NCI-H1105 (cell line): ENCODE data around the gene COPS2.
"Not testable (repeated sequence)": the region's sequence is repeated elsewhere in the genome, so short reads cannot be mapped to it uniquely, and the experiment has no call there.

Experiments used
- DNase-seq: peaks from one replicate; lab custom pipeline; 2025; lab: John Stamatoyannopoulos, UW

COPS2 gene

GRCh38 chr15:49155110-49155833 is at the start of gene COPS2:
Gene COPS2 (minus strand): TSS chr15:49155599. CDS start chr15:49155578, 21 bp downstream.
- DNase-seq: peak; percentile 82

- DNase-seq: no peak
Observed at GRCh38 chr15:49200347-49200746, 44.9 kb upstream of the COPS2 start.

GRCh38 chr15:49199666-49200065 is 44.3 kb upstream of the COPS2 start:
- DNase-seq: no peak

GRCh38 chr15:49196856-49197255 is 41.5 kb upstream of the COPS2 start:
- DNase-seq: no peak

DNA sequence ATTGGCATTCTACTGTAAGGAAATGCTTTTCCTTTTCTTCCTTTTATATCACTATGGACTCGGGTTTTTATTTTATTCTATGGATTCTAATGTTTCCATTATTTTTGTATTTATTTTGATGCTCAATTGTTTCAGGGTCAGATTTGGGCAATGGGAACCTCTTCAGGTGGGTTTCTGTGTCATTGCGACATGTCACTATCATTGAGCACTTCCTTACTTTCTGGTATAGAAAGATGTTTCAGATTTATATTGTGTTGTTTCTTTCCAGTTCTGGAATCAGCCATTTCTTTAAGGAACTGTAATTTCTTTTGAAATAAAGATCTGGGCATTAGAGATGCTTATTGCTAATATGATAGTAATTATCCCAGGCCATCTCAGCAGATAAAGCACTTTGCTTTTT is 36.5 kb upstream of the COPS2 start:
- no peak for DNase-seq

DNA sequence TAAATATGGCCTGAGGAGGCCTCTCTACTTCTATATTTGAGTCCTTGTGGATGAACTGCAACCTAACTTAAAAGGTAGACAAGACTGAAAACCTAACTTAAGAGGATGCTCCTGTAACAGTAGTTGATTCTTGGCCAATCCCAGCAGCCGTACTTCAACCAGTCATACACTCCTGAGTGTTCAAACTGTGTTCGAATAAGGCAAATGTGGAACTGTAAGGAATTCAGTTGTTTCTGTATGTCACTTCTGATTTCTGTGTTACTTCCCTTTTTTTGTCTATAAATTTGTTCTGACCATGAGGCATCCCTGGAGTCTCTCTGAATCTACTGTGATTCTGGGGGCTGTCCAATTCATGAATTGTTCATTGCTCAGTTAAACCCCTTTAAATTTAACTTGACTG is 35.2 kb upstream of the COPS2 start:
- DNase-seq: no peak

GRCh38 chr15:49189631-49190030 is 34.2 kb upstream of the COPS2 start:
- no peak for DNase-seq

DNA sequence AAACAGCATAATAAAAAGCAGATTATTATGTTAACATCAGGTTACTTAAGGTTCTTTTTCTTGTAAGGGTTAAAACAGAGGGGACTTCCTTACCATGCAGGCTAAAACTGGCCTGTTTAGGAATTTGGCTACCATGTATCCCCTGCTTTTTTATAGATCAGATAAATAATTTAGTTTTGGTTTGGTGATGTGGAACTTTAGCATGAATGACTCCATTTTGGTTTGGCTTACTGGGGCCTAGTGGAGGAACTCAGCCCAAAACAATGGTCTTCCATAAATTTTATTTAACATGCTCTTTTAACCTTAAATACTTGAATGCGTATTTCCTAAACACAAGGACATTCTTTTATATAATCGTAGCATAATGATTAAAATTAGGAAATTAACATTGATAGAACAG is 33.5 kb upstream of the COPS2 start:
- DNase-seq: no peak

DNA sequence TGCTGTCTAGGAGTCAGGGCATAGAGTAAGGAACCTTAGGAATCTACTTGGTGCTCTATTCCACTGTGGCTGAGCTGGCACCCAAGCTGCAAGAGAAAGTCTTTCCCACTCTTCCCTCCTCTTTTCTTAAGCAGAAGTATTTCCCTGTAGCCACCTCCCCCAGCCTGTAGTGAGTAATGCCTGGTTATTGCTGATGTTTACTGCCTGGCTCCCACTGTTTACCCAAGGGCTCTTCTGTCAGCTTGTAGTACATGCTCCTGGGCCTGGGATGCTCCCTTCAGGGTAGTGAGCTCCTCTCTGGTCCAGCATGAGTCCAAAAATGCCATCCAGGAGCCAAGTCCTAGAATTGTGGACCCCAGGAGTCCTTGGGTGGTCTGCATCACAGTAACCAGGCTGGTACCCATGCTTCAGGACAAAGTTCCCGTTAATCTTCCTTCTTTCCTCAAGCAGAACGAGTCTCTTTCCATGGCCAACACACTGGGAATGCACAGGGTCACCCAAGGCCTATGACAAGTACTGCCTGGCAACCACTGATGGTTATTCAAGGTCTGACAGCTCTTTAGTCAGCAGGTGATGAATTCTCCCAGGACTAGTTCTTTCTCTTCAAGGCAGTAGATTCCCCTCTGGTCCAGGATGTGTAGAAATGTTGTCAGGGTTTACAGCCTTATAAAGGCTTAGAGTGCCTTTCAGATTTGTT is 32.3 kb upstream of the COPS2 start:
- no peak for DNase-seq

DNA sequence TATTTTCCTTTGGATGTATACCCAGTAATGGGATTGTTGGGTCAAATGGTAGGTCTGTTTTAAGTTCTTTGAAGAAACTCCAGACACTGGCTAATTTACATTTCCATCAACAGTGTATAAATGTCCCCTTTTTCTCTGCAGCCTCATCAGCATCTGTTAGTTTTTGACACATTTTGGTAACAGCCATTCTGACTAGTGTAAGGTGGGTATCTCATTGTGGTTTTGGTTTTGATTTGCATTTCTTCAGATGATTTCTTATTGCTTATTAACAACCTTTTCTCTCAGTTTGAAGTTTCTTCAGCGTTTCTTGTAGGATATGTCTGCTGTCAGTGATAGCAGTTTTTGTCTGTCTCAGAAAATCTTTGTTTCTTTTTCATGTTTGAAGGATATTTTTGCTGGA is 30.1 kb upstream of the COPS2 start:
- no peak for DNase-seq

GRCh38 chr15:49183741-49184140 is 28.3 kb upstream of the COPS2 start:
- DNase-seq: not testable (repeated sequence)

DNA sequence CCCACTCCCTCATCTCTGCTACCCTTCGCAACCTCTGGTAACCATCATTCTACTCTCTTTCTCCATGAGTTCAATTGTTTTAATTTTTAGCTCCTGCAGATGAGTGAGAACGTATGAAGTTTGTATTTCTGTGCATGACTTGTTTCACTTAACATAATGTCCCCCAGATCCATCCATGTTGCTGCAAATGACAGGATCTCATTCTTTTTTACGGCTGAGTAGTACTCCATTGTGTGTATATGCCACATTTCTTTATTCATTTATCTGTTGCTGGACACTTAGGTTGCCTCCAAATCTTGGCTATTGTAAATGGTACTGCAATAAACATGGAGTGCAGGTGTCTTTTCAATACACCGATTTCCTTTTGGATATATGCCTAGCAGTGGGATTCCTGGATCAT is 26.7 kb upstream of the COPS2 start:
- no peak for DNase-seq

- no peak for DNase-seq
Observed at GRCh38 chr15:49179433-49180190, 24.2 kb upstream of the COPS2 start.

DNA sequence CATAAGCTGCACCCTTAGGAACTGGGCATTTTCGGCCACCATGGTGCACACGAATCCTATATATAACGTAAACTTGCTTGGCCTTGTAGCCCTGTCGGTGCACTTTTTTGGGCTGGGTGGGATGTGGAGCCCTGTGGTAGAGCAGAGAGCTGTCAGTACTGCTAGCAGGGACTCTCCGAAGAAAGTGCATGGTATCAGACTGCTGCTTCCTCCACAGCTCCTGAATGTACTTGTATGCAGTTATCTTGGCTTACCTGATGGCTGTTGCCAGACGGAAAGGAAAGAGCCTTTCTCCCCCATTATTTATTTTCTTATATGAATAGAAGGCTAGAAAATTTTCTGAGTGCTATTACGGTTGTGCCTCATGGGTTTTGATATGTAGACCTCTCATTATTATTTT is 23.1 kb upstream of the COPS2 start:
- no peak for DNase-seq

- DNase-seq: not testable (repeated sequence)
Observed at GRCh38 chr15:49175582-49176397, 20.4 kb upstream of the COPS2 start.

GRCh38 chr15:49174902-49175301 is 19.5 kb upstream of the COPS2 start:
- DNase-seq: no peak

DNA sequence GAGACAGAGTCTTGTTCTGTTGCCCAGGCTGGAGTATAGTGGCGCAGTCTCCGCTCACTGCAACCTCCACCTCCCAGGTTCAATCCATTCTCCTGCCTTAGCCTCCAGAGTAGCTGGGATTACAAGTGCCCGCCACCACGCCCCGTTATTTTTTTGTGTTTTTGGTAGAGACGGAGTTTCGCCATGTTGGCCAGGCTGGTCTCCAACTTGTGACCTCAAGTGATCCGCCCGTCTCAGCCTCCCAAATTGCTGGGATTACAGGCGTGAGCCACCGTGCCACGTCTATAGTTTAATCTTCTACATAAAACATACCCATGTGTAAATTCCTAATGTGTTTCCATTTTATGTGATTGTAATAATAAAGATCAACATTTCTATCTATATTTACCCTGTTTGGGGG is 16.4 kb upstream of the COPS2 start:
- no peak for DNase-seq

DNA sequence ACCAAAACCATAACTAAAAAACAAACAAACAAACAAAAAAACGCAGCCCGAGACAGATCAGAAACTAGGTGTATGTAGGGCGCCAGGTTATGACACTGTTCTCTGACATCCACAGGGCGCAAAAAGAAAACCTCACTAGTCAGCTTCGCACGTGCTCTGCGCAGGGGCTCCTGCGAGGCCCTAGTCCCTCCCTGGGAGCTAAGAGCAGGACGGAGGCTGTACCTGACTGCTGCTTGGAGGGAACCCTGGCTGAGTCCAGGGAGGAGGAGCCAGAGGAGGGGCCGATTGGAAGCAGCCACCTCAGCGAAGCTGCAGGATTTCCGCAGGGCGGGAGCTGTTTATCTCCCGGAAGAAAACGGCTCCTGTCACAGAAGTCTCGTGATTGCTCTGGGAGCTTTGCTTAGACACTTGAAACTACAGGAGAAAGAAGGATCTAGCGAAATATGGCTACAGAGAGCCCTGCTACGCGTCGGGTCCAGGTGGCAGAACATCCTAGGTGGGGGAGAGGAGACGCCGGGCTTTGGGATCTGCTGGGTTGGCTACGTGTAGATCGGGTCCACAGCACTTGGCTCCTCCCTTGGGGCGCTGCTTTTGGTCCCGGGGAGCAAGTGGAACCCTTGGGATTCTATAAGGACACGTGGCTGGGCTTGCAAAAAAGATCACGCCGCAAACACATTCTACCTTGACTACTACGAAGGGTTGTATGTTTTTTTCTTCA is 14.6 kb upstream of the COPS2 start, which contains the start of gene GALK2:
Gene GALK2, plus strand, starts transcription at position 368 of the 718 bp plus-strand sequence. Its CDS starts 76 bp downstream, at position 444.
- DNase-seq: peak; percentile 75

GRCh38 chr15:49168016-49168415 is 12.6 kb upstream of the COPS2 start:
- DNase-seq: no peak

- no peak for DNase-seq
Observed at GRCh38 chr15:49164865-49165264, 9.5 kb upstream of the COPS2 start.

GRCh38 chr15:49163678-49164077 is 8.3 kb upstream of the COPS2 start:
- DNase-seq: no peak
